ENCODE results near the gene APOL4.
A peak's percentile ranks its signal among the peaks of the same experiment; 100 is the strongest.

Gene APOL4

GRCh38 chr22:36239150-36239400 lies 37.5 kb upstream of the APOL4 start:
- peaks cover 12% of the 10 kb centered on the region; the same call in 1 of the 2 replicates for H3K79me2 ChIP-seq (ENCODE audit: insufficient read depth, low read length)
- peaks cover 27% of the 10 kb centered on the region for H3K4me1 ChIP-seq (ENCODE audit: insufficient read depth, low read length, severe bottlenecking)
- TF ChIP-seq EZH2 (IDR thresholded peaks at IDR 0.05; ENCODE audit: borderline replicate concordance, low read length) (no peak), CTCF (IDR thresholded peaks at IDR 0.05; ENCODE audit: low read length) (no peak)
- H3F3A ChIP-seq (ENCODE audit: insufficient read depth, low read length) = no peaks in the 10 kb centered on the region
- peak overlapping the region; percentile 97 for H3K4me2 ChIP-seq (ENCODE audit: low read length)
- no peaks in the 10 kb centered on the region for H4K20me1 ChIP-seq (ENCODE audit: insufficient read depth, low read length)
- H3K36me3 ChIP-seq (ENCODE audit: insufficient read depth, low read length) = peaks cover 18% of the 10 kb centered on the region
- no peaks in the 10 kb centered on the region for H3K9me2 ChIP-seq (ENCODE audit: low read depth, low read length)
- H3K27ac ChIP-seq (ENCODE audit: low read depth, low read length, poor library complexity, severe bottlenecking) = peak overlapping the region; percentile 83
- H3K4me3 ChIP-seq (ENCODE audit: low read depth, low read length, poor library complexity, severe bottlenecking) = peak overlapping the region; percentile 98
- H3K27me3 ChIP-seq (ENCODE audit: insufficient read depth, low read length) = no peaks in the 10 kb centered on the region
- peak overlapping the region; percentile 97 for H3K9ac ChIP-seq (ENCODE audit: low read length)
- H3K9me3 ChIP-seq (ENCODE audit: low read length) = no peaks in the 10 kb centered on the region
- no peak overlapping the region for H2AFZ ChIP-seq (ENCODE audit: low read length)

- Histone ChIP-seq H4K20me1 (ENCODE audit: insufficient read depth, low read length) (no peaks in the 10 kb centered on the region), H3K36me3 (ENCODE audit: insufficient read depth, low read length) (peaks cover 19% of the 10 kb centered on the region), H3K9ac (ENCODE audit: low read length) (peak overlapping the region; percentile 97), H3K27ac (ENCODE audit: low read depth, low read length, poor library complexity, severe bottlenecking) (peak overlapping the region; percentile 83), H2AFZ (ENCODE audit: low read length) (no peak overlapping the region), H3K4me3 (ENCODE audit: low read depth, low read length, poor library complexity, severe bottlenecking) (peak overlapping the region; percentile 98), H3K9me3 (ENCODE audit: low read length) (no peaks in the 10 kb centered on the region), H3K9me2 (ENCODE audit: low read depth, low read length) (no peaks in the 10 kb centered on the region), H3K79me2 (ENCODE audit: insufficient read depth, low read length) (peaks cover 12% of the 10 kb centered on the region; the same call in 1 of the 2 replicates), H3K27me3 (ENCODE audit: insufficient read depth, low read length) (no peaks in the 10 kb centered on the region), H3F3A (ENCODE audit: insufficient read depth, low read length) (no peaks in the 10 kb centered on the region), H3K4me1 (ENCODE audit: insufficient read depth, low read length, severe bottlenecking) (peaks cover 27% of the 10 kb centered on the region), H3K4me2 (ENCODE audit: low read length) (peak overlapping the region; percentile 97)
- TF ChIP-seq CTCF (IDR thresholded peaks at IDR 0.05; ENCODE audit: low read length) (no peak), EZH2 (IDR thresholded peaks at IDR 0.05; ENCODE audit: borderline replicate concordance, low read length) (no peak)
Observed at GRCh38 chr22:36238373-36239149, 37.0 kb upstream of the APOL4 start.

- Histone ChIP-seq H4K20me1 (ENCODE audit: insufficient read depth, low read length) (no peaks in the 10 kb centered on the region), H3K36me3 (ENCODE audit: insufficient read depth, low read length) (peaks cover 28% of the 10 kb centered on the region), H3K27me3 (ENCODE audit: insufficient read depth, low read length) (no peaks in the 10 kb centered on the region), H3K9me3 (ENCODE audit: low read length) (no peaks in the 10 kb centered on the region), H3K27ac (ENCODE audit: low read depth, low read length, poor library complexity, severe bottlenecking) (peak overlapping the region; percentile 83), H3F3A (ENCODE audit: insufficient read depth, low read length) (no peaks in the 10 kb centered on the region), H3K9ac (ENCODE audit: low read length) (peak overlapping the region; percentile 97), H3K79me2 (ENCODE audit: insufficient read depth, low read length) (peaks cover 12% of the 10 kb centered on the region; the same call in 1 of the 2 replicates), H3K4me2 (ENCODE audit: low read length) (peak overlapping the region; percentile 97), H3K4me1 (ENCODE audit: insufficient read depth, low read length, severe bottlenecking) (peaks cover 34% of the 10 kb centered on the region), H3K9me2 (ENCODE audit: low read depth, low read length) (no peaks in the 10 kb centered on the region), H3K4me3 (ENCODE audit: low read depth, low read length, poor library complexity, severe bottlenecking) (peak overlapping the region; percentile 98), H2AFZ (ENCODE audit: low read length) (no peak overlapping the region)
- no peak for TF ChIP-seq CTCF (IDR thresholded peaks at IDR 0.05; ENCODE audit: low read length)
- TF ChIP-seq EZH2 (IDR thresholded peaks at IDR 0.05; ENCODE audit: borderline replicate concordance, low read length) = no peak
Observed at GRCh38 chr22:36237462-36238372, 36.1 kb upstream of the APOL4 start.

All from OCI-LY1 (cell line).